Psoas muscle (tissue), 8 donors: ENCODE data around the gene CCDC106. TPM values are rescaled to one million over a fixed set of nuclear protein-coding genes. Genes with fewer than 3 reads are reported as not detected.

Experiments used
- ATAC-seq, 4 donors: fragments of 200-7000 bp; cut with Tn5 transposase; one replicate each; pipeline ENCODE4 v1.9.1; 2020; ENCODE audit warnings: moderate library complexity in 3 of 4, mild to moderate bottlenecking in 2 of 4
- DNase-seq, 2 donors: peaks; one replicate each; pipeline ENCODE4 v3.0.0-alpha.2; 2020
- H3K27ac ChIP-seq: fragments of 200-600 bp; one replicate; pipeline ENCODE4 v1.8.0; 2022
- H3K27me3 ChIP-seq, 3 donors: fragments of 200-600 bp in 1 of 3; one replicate each; pipeline versions ENCODE4 v1.6.1 to v1.8.0; 2013 to 2022; ENCODE audit warnings: low read length in 2 of 3, mild to moderate bottlenecking in 2 of 3, moderate library complexity in 1 of 3; ENCODE audit not compliant: insufficient read depth in 3 of 3
- H3K36me3 ChIP-seq, 2 donors: fragments of 200-600 bp in 1 of 2; one replicate each; pipeline versions ENCODE4 v1.6.1 to v1.8.0; 2013 to 2022; ENCODE audit warnings: low read depth in 1 of 2, mild to moderate bottlenecking in 1 of 2, moderate library complexity in 1 of 2; ENCODE audit not compliant: insufficient read depth in 1 of 2
- H3K4me1 ChIP-seq: fragments of 200-600 bp; one replicate; pipeline ENCODE4 v1.8.0; 2022
- H3K4me3 ChIP-seq: fragments of 200-600 bp; one replicate; pipeline ENCODE4 v1.8.0; 2022; ENCODE audit warnings: mild to moderate bottlenecking
- H3K9me3 ChIP-seq: fragments of 200-600 bp; one replicate; pipeline ENCODE4 v1.8.0; 2022
- WGBS, 3 donors: extraction: QIAGEN DNeasy Blood & Tissue Kit; methylation state at CpG; one replicate each; pipeline versions ENCODE4 v1.1.6 to v1.1.7; 2013; 5-methylcytosine and 5-hydroxymethylcytosine counted together
- intact Hi-C, 2 donors: fragments of 100-400 bp; cut with DNase I; formaldehyde crosslinking; loops; one replicate each; pipeline versions ENCODE4 v1.11.0 to v1.14.2; 2022
- long read RNA-seq, 2 donors: library from polyadenylated mRNA; unstranded; transcript quantifications; one replicate each; pipeline ENCODE4 v2.0.0, GENCODE V29; 2021
- polyA plus RNA-seq, 3 donors: library from polyadenylated mRNA; stranded (reverse); fragments of 200-250 nt; gene quantifications; one replicate each; pipeline ENCODE4 v1.2.3, GENCODE V29; 2013
- total RNA-seq, 4 donors: library from RNA; stranded (reverse); fragmentation: NEBNext Ultra II Directional in 2 of 4; extraction: Animal tissue kit (Norgen Biotek cat#: 25700) in 2 of 4; gene quantifications; one replicate each; pipeline versions ENCODE4 v1.2.1 to v1.2.4, GENCODE V29; 2021 to 2023
- TF ChIP-seq, protein P1 (sequence below): fragments of 200-600 bp; IDR thresholded peaks from one replicate; pipeline ENCODE4 v1.8.0; 2022; ENCODE audit warnings: antibody characterized with exemption
- donor health status: healthy with polysubstance abuse.
- donor health status: DM: no; HTN: no; CAD: no; lungs with moderate emphysema.
- donor health status: Bipolar disorder and iron deficiency.
- donor health status: healthy.
- donor health status: DM: yes; HTN: yes; CAD: no.
- donor health status: DM: no; HTN: no; CAD: no.
- donor health status: DM: no; HTN: no; CAD: no.
- donor health status: DM: yes; HTN: yes; CAD: no.

The CCDC106 gene
- total RNA-seq: 10 to 100 TPM in 2 of 4 donors, 1 to 10 TPM in 2; 8.0 to 12.0 (median 10.4) TPM
- polyA plus RNA-seq: 10 to 100 TPM in 2 of 3 donors, 1 to 10 TPM in 1; 4.4 to 11.8 (median 10.0) TPM
- long read RNA-seq, donor 1, partial matches to known transcripts: 1 of 10 reads
- long read RNA-seq, donor 1, other reads (novel, unspliced or antisense): 1 of 10 reads
- long read RNA-seq, donor 2, transcript CCDC106-201 (6 exons, 1,546 nt): major isoform, 5 of 12 reads
- long read RNA-seq, donor 2, partial matches to known transcripts: 1 of 12 reads
- long read RNA-seq, donor 2, other reads (novel, unspliced or antisense): 1 of 12 reads

DNA sequence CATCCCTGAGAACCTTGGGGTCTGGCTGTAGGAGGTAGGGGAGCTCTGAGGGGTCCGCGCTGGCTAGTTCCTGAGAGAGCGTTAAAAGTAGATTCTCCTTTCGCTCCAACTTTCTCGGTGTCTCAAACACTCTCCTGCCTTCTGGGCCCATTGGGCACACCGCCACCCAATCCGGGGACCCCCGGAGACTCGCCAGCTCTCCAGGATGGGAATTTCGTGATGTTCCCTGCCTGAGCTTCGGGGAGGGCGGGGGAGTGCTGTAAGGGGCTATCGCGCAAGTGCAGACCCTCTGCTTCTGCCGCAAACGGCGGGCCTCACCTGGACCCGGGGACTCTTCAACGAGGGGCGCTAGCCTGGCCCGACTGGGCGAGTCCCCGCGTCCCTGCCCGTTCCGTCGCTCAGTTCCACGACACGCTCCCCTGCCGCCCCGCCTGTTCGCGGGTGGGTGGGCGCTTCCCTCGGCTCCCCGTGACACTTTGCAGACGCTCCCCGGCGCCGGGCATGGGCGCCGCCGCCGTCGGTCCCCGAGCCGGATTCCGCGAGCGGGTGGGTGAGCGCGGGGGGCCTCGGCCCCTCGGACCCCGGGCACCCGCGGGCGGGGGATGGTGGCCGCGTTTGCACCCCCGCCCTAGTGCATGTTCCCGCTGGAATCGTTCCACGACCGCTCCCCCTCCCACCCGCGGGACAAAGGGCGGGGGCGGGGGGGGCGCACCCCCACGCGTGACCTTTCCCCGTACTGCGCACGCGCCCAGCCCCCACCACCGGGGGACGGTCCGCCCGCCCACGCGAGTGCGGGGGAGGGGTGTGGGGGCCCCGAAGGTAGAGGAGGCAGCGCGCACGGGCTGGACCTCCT is at the start of gene CCDC106:
CCDC106 (plus strand) TSS at position 481 of the 853 bp plus-strand sequence. CDS start 835 bp downstream, outside the sequence.
- TF ChIP-seq, protein P1, sequence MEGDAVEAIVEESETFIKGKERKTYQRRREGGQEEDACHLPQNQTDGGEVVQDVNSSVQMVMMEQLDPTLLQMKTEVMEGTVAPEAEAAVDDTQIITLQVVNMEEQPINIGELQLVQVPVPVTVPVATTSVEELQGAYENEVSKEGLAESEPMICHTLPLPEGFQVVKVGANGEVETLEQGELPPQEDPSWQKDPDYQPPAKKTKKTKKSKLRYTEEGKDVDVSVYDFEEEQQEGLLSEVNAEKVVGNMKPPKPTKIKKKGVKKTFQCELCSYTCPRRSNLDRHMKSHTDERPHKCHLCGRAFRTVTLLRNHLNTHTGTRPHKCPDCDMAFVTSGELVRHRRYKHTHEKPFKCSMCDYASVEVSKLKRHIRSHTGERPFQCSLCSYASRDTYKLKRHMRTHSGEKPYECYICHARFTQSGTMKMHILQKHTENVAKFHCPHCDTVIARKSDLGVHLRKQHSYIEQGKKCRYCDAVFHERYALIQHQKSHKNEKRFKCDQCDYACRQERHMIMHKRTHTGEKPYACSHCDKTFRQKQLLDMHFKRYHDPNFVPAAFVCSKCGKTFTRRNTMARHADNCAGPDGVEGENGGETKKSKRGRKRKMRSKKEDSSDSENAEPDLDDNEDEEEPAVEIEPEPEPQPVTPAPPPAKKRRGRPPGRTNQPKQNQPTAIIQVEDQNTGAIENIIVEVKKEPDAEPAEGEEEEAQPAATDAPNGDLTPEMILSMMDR: no peak
- peak; percentile 78 to 86 for DNase-seq
- Histone ChIP-seq H3K4me1 (peaks cover 29% of the 10 kb centered on the region), H3K27me3 (no peaks in the 10 kb centered on the region), H3K4me3 (peak within 1 kb of the TSS; percentile 94), H3K27ac (peak within 1 kb of the TSS; percentile 80), H3K9me3 (no peaks in the 10 kb centered on the region), H3K36me3 (peaks cover 0 to 22% of the 10 kb centered on the region in 2 donors)
- peak; percentile 41 to 68 (median 54) for ATAC-seq
- intact Hi-C loops: no loop called here
- WGBS, 3 donors: 1 to 2% (median 2%) methylated on average over 39 to 86 of the region's 87 CpGs

- DNase-seq: peak; percentile 93 to 97
- Histone ChIP-seq H3K9me3 (no peaks in the 10 kb centered on the region), H3K4me1 (peaks cover 20% of the 10 kb centered on the region), H3K36me3 (peaks cover 0 to 41% of the 10 kb centered on the region in 2 donors), H3K4me3 (peak overlapping the region; percentile 72), H3K27me3 (no peaks in the 10 kb centered on the region), H3K27ac (peak overlapping the region; percentile 98)
- WGBS, 3 donors: 5 to 6% (median 6%) methylated on average over 24 to 26 of the region's 26 CpGs
- ATAC-seq: peak; percentile 80 to 85 (median 83)
- TF ChIP-seq, protein P1: no peak
- intact Hi-C loops: loop anchor here in 1 of 2 donors (5.0 kb wide), 1 partner anchor 52 kb away; the partner anchor contains the start of gene SBK3
Measured at GRCh38 chr19:55598719-55599467, 49.1 kb upstream of the CCDC106 start.

- H3K4me3 ChIP-seq: peak within 1 kb of the TSS; percentile 72
- 0% methylated on average over 20 to 23 of the region's 23 CpGs for WGBS, 3 donors
- DNase-seq: peak; percentile 99
- no peaks in the 10 kb centered on the region for H3K27me3 ChIP-seq
- peak; percentile 80 to 89 (median 83) for ATAC-seq
- H3K36me3 ChIP-seq: peaks cover 0 to 41% of the 10 kb centered on the region in 2 donors
- peak within 1 kb of the TSS; percentile 98 for H3K27ac ChIP-seq
- TF ChIP-seq, protein P1: no peak
- intact Hi-C loops: loop anchor here in 1 of 2 donors (5.0 kb wide), 1 partner anchor 52 kb away; the partner anchor contains the start of gene SBK3
- peaks cover 24% of the 10 kb centered on the region for H3K4me1 ChIP-seq
- H3K9me3 ChIP-seq: no peaks in the 10 kb centered on the region
Measured at GRCh38 chr19:55599468-55599841, 48.6 kb upstream of the CCDC106 start, which contains the start of gene FIZ1. Gene FIZ1, minus strand, starts transcription at chr19:55599517. Its CDS starts 1,652 bp downstream, at chr19:55597865.
